NCI-H526 (cell line): ENCODE data around the gene BRIP1.

Experiments
- DNase-seq, 2 experiments: peaks; one replicate each; lab custom pipeline; 2025; lab: John Stamatoyannopoulos, UW

BRIP1 gene

DNA sequence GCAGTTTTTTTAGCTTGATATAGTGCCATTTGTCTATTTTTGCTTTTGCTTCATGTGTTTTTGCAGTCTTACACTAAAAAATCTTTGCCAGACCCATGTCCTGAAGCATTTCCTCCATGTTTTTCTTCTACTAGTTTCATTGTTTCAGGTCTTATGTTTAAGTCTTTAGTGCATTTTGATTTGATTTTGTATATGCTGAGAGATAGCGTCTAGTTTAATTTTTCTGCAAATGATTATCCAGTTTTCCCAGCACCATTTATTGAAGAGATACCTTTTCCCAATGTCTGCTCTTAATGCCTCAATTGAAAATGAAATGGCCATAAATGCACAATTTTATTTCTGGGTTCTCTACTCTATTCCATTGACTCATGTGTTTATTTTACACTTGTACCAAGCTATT is 231.5 kb downstream of the BRIP1 start:
- DNase-seq, result no peak
